ENCODE measurements around the gene C5.

The C5 gene

GRCh38 chr9:120910643-120911042 is 139.4 kb downstream of the C5 start:
- TF ChIP-seq, protein P1, sequence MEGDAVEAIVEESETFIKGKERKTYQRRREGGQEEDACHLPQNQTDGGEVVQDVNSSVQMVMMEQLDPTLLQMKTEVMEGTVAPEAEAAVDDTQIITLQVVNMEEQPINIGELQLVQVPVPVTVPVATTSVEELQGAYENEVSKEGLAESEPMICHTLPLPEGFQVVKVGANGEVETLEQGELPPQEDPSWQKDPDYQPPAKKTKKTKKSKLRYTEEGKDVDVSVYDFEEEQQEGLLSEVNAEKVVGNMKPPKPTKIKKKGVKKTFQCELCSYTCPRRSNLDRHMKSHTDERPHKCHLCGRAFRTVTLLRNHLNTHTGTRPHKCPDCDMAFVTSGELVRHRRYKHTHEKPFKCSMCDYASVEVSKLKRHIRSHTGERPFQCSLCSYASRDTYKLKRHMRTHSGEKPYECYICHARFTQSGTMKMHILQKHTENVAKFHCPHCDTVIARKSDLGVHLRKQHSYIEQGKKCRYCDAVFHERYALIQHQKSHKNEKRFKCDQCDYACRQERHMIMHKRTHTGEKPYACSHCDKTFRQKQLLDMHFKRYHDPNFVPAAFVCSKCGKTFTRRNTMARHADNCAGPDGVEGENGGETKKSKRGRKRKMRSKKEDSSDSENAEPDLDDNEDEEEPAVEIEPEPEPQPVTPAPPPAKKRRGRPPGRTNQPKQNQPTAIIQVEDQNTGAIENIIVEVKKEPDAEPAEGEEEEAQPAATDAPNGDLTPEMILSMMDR (IDR thresholded peaks at IDR 0.05) = no peak
- no peak overlapping the region for H3K4me3 ChIP-seq (ENCODE audit: low read depth, low read length)
- no peak overlapping the region for H3K9ac ChIP-seq
- H3K4me1 ChIP-seq = no peaks in the 10 kb centered on the region
- H3K79me2 ChIP-seq = no peaks in the 10 kb centered on the region
- no peaks in the 10 kb centered on the region for H3K9me3 ChIP-seq (ENCODE audit: control insufficient read depth, low read length)
- no peaks in the 10 kb centered on the region for H3K27me3 ChIP-seq (ENCODE audit: control insufficient read depth, insufficient read depth, low read length)
- no peaks in the 10 kb centered on the region for H3K36me3 ChIP-seq (ENCODE audit: control insufficient read depth, insufficient read depth, low read length)
- no peak overlapping the region for H3K27ac ChIP-seq
- H3K4me2 ChIP-seq (ENCODE audit: low read length) = no peak overlapping the region
- no peak overlapping the region for H2AFZ ChIP-seq

GRCh38 chr9:120909904-120910303 is 140.2 kb downstream of the C5 start:
- Histone ChIP-seq H3K79me2 (no peaks in the 10 kb centered on the region), H3K9me3 (ENCODE audit: control insufficient read depth, low read length) (no peaks in the 10 kb centered on the region), H2AFZ (no peak overlapping the region), H3K9ac (no peak overlapping the region), H3K36me3 (ENCODE audit: control insufficient read depth, insufficient read depth, low read length) (no peaks in the 10 kb centered on the region), H3K4me1 (no peaks in the 10 kb centered on the region), H3K27ac (no peak overlapping the region), H3K4me2 (ENCODE audit: low read length) (no peak overlapping the region), H3K4me3 (ENCODE audit: low read depth, low read length) (no peak overlapping the region), H3K27me3 (ENCODE audit: control insufficient read depth, insufficient read depth, low read length) (no peaks in the 10 kb centered on the region)
- TF ChIP-seq, protein P1 (IDR thresholded peaks at IDR 0.05) = no peak

- Histone ChIP-seq H3K36me3 (ENCODE audit: control insufficient read depth, insufficient read depth, low read length) (no peaks in the 10 kb centered on the region), H3K27ac (no peak overlapping the region)
- TF ChIP-seq, protein P1 (IDR thresholded peaks at IDR 0.05) = no peak
Measured at GRCh38 chr9:120905315-120906164, 144.5 kb downstream of the C5 start.

DNA sequence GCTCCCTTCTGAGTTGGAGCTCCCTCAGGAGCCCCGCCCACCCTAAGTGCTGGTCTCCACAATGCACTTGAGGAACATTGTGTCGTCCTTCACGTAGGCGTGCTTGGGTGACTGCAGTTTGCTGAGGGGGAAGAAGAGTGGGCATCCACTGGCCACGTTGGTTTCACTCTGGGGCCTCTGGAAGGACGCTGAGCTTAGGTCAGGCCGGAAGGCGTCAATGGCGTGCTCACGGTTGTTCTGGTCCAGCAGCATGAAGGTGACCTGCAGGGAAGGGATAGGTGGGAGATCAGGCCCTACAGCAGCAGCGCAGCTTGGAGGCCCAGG is 145.1 kb downstream of the C5 start:
- H3K9ac ChIP-seq = no peak overlapping the region
- no peaks in the 10 kb centered on the region for H3K9me3 ChIP-seq (ENCODE audit: control insufficient read depth, low read length)
- TF ChIP-seq, protein P1 (IDR thresholded peaks at IDR 0.05) = no peak
- no peak overlapping the region for H3K4me2 ChIP-seq (ENCODE audit: low read length)
- no peak overlapping the region for H2AFZ ChIP-seq
- H3K4me1 ChIP-seq = no peaks in the 10 kb centered on the region
- no peaks in the 10 kb centered on the region for H3K36me3 ChIP-seq (ENCODE audit: control insufficient read depth, insufficient read depth, low read length)
- no peak overlapping the region for H3K27ac ChIP-seq
- no peaks in the 10 kb centered on the region for H3K79me2 ChIP-seq
- no peaks in the 10 kb centered on the region for H3K27me3 ChIP-seq (ENCODE audit: control insufficient read depth, insufficient read depth, low read length)
- no peak overlapping the region for H3K4me3 ChIP-seq (ENCODE audit: low read depth, low read length)

More at GRCh38 chr9:120905315-120906164, 144.5 kb downstream of the C5 start:
- no peak overlapping the region for H2AFZ ChIP-seq
- no peaks in the 10 kb centered on the region for H3K79me2 ChIP-seq
- no peak overlapping the region for H3K4me3 ChIP-seq (ENCODE audit: low read depth, low read length)
- no peak overlapping the region for H3K9ac ChIP-seq
- H3K4me2 ChIP-seq (ENCODE audit: low read length) = no peak overlapping the region
- no peaks in the 10 kb centered on the region for H3K9me3 ChIP-seq (ENCODE audit: control insufficient read depth, low read length)
- H3K27me3 ChIP-seq (ENCODE audit: control insufficient read depth, insufficient read depth, low read length) = no peaks in the 10 kb centered on the region
- no peaks in the 10 kb centered on the region for H3K4me1 ChIP-seq
